ENCODE data around the gene NRF1. TPM values are rescaled to one million over a fixed set of nuclear protein-coding genes. Genes with fewer than 3 reads are reported as not detected.

The NRF1 gene
- total RNA-seq, 3 donors from 2014 or later: 13.3 to 21.8 (median 17.4) TPM

DNA sequence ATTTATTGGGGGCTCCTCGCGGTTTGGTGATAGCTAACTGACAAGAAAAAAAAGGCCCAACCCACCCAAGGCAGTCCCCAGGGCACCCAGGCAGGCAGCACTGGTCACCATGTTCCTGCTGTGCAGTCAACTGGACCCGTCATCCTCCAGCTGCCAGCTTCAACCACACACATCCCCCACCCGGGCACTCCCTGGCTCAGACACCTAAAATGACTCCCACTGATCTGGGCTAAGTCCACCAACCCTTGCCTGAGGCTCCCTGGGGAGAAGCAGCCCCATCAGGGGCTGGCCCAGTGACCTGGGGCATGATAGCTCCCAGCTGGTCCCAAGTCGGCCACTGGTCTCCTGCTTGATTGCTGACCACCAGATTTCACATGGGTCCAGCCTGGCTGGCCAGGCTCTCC is 161.8 kb downstream of the NRF1 start:
- Histone ChIP-seq H3K9me3 (no peaks in the 10 kb centered on the region), H3K4me1 (ENCODE audit: low read depth) (peaks cover 3% of the 10 kb centered on the region), H3K4me3 (no peak overlapping the region), H3K36me3 (ENCODE audit: low read depth) (no peaks in the 10 kb centered on the region)
- intact Hi-C loops (cut with DNase I, micrococcal nuclease): no loop called here
- no peak for TF ChIP-seq CTCF (IDR thresholded peaks at IDR 0.05)
- no peak for DNase-seq
- ATAC-seq: no peak

DNA sequence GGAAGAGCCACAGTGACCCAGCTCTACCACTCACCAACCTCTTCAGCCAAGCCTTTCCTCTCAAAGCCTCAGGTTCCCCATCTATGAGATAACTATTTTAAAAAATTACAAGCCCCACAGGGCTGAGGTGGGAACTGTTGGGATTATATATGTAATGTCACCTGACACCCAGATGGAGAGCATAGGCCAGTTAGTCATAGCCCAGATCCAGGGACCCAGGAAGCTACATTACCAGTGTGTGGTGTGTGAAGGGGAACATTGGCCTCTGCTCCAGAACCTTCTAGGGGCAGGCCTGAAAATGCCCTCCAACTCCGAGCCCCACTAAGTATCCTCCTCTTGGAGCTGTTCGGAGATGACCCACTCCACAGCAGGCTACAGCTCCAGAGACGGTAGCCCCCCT is 162.4 kb downstream of the NRF1 start:
- Histone ChIP-seq H3K36me3 (ENCODE audit: low read depth) (no peaks in the 10 kb centered on the region), H3K4me3 (no peak overlapping the region), H3K4me1 (ENCODE audit: low read depth) (peaks cover 8% of the 10 kb centered on the region), H3K9me3 (no peaks in the 10 kb centered on the region)
- DNase-seq: no peak
- no peak for TF ChIP-seq CTCF (IDR thresholded peaks at IDR 0.05)
- intact Hi-C loops (cut with DNase I, micrococcal nuclease): no loop called here
- no peak for ATAC-seq

GRCh38 chr7:129774359-129774758 is 162.8 kb downstream of the NRF1 start:
- no peak for TF ChIP-seq CTCF (IDR thresholded peaks at IDR 0.05)
- Histone ChIP-seq H3K36me3 (ENCODE audit: low read depth) (no peaks in the 10 kb centered on the region), H3K4me3 (no peak overlapping the region), H3K4me1 (ENCODE audit: low read depth) (peaks cover 13% of the 10 kb centered on the region), H3K9me3 (no peaks in the 10 kb centered on the region)
- ATAC-seq: no peak
- intact Hi-C loops (cut with DNase I, micrococcal nuclease): no loop called here
- DNase-seq: peak in 1 of 3 donors; percentile 31

DNA sequence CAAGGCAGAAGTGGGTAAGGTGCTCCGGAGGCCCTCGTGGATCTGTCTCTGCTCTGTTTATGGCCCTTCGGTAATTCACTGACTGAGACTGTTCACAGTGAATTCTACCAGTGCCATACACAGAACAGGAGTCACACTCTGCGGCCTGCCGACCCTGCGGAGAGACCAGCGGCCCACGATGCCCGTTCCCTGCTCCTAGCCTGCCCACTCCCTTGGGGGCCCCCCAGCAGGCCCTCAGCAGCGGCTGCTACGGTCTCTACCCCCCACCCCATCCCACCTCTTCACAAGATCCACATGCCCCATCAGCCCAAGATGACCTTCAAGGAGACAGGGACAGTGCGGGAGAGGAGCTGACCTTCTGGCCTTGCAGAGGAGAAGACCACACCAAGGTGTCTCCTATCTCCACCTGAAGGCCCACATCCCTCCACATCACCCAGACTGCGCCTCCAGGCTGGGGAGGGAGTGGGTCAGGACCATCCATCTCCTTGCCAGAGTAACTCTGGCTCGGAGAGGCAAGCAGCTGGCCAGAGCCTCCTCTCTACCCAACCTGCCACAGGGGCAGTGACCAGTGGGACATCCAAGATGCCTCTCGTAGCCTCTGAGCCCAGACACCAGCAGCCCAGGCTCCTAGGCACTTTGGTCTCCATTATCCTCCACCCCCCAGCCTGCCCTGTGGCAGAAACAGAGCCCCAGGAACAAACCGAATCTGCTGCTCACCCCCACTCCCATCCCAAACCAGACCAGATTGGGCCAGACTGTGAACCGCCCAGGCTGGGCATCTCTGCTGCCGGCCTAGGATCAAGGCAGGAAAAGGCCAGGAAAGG is 163.6 kb downstream of the NRF1 start:
- TF ChIP-seq CTCF (IDR thresholded peaks at IDR 0.05): no peak
- ATAC-seq: no peak
- Histone ChIP-seq H3K4me3 (no peak overlapping the region), H3K4me1 (ENCODE audit: low read depth) (peaks cover 19% of the 10 kb centered on the region), H3K36me3 (ENCODE audit: low read depth) (no peaks in the 10 kb centered on the region), H3K9me3 (no peaks in the 10 kb centered on the region)
- intact Hi-C loops (cut with DNase I, micrococcal nuclease): no loop called here
- peak in 1 of 3 donors; percentile 40 for DNase-seq

DNA sequence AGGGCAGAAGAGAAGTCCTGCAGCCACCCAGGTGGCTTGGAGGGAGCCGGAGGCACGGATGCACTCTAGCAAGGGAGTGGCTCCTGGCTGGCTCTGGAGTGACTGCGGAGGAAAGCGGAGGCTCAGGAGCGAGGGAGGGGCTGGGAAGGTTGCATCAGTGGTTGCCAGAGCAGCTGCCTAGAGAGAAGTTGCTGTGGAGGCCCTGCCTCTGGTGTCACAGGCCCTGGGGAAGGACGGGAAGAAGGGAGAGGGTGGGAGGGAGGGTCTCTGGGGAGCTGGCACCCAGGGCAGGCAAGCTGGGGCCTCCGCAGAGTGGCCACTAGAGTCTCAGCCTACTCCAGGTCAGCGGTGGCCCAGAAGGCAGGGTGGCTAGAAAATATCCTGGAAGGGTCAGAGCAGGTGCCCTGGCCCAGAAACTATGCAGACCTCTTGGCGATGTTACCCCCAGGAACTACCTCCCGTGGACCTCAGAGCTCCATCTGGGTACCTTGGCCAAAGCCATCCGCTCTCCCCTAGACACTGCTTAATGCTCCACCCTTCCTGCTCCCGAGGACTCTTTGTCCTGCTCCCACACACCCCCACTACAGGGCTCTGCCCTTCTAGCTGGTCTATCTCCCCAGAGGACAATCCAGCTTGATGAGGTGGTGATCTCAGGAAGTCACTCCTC is 164.3 kb downstream of the NRF1 start:
- no peak for ATAC-seq
- TF ChIP-seq CTCF (IDR thresholded peaks at IDR 0.05): no peak
- peak in 1 of 3 donors; percentile 22 for DNase-seq
- Histone ChIP-seq H3K4me3 (no peak overlapping the region), H3K9me3 (no peaks in the 10 kb centered on the region), H3K4me1 (ENCODE audit: low read depth) (peaks cover 26% of the 10 kb centered on the region), H3K36me3 (ENCODE audit: low read depth) (no peaks in the 10 kb centered on the region)
- intact Hi-C loops (cut with DNase I, micrococcal nuclease): no loop called here

Data from mucosa of descending colon (tissue), 3 donors.